Umbilical cord (tissue), 2 donors: ENCODE data around the gene RNU1-1. TPM values are rescaled to one million over a fixed set of nuclear protein-coding genes. Genes with fewer than 3 reads are reported as not detected.
"Not testable (repeated sequence)": the region's sequence is repeated elsewhere in the genome, so short reads cannot be mapped to it uniquely, and the experiment has no call there.

Experiments
- DNase-seq: peaks from one replicate; pipeline ENCODE4 v3.0.0-alpha.2; 2015; ENCODE audit warnings: low spot score
- total RNA-seq: library from RNA; depleted of rRNA; stranded (reverse); fragments of >200 nt; gene quantifications from one replicate; pipeline ENCODE4 v1.2.3, GENCODE V29; 2014; ENCODE audit warnings: low replicate concordance; ENCODE audit not compliant: insufficient read depth

The RNU1-1 gene
- total RNA-seq, 1 donor from 2014 or later = under 0.01 TPM

DNA sequence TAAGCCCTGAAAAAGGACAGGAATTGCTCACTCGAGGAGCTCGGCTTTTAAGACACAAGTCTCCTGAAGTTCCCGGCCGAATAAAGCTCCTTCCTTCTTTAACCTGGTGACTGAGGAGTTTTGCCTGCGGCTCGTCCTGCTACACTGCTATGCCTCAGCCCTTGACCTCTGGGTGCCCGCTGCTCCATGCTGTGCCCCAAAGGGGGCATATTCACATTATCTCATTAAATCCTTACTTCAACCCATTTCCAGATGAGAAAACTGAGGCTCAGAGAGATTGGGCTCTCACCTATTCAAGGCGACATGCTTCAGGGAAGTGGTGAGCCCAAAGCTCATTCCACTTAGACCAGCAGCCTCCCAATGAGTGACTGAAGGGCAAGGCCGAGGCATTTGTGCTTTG lies 20.4 kb downstream of the RNU1-1 start:
- not testable (repeated sequence) for DNase-seq

DNA sequence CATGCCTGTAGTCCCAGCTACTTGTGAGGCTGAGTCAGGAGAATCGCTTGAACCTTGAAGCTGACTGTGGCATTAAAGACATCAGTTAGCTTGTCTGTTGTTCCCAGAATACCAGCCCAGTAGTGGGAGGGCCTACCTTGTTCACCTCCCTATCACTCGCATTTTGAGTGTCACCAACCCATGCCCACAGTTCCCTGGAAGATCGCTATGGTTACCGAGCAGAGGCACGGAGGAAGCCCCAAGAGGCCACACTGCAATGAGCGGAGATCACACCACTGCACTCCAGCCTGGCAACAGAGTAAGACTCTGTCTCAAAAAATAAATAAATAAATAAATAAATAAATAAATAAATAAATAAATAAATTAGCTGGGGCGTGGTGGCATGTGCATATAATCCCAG lies 21.1 kb downstream of the RNU1-1 start:
- not testable (repeated sequence) for DNase-seq

DNA sequence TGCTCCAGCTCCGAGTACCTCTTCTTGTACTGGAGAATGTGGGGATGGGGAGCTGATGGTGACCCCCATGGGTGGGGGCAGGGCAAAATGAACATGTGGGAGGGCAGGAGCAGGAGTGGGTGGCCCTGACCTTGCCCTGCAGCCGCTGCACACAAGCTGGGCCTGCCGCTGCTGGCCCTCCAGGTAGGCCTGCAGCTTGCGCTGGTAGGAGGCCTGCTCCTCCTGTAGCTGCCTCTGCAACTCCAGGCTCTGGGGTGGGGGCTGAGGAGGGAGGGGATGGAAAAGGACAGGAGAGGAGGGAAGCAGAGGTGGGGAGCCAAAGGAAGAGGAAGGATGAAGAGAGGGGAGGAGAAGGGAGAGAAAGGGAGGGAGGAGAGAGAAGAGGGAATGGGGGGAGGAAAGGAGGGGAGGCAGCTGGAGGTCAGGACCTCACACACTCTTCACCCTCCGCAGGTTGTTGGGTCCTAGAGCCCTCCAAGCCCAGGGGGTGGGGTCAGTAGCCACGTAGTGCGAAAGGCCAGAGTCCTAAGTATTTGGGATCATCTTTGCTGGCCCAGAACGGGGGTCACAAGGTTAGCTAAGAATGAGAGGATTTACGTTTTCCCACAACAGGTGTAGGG lies 22.9 kb downstream of the RNU1-1 start:
- no peak for DNase-seq

DNA sequence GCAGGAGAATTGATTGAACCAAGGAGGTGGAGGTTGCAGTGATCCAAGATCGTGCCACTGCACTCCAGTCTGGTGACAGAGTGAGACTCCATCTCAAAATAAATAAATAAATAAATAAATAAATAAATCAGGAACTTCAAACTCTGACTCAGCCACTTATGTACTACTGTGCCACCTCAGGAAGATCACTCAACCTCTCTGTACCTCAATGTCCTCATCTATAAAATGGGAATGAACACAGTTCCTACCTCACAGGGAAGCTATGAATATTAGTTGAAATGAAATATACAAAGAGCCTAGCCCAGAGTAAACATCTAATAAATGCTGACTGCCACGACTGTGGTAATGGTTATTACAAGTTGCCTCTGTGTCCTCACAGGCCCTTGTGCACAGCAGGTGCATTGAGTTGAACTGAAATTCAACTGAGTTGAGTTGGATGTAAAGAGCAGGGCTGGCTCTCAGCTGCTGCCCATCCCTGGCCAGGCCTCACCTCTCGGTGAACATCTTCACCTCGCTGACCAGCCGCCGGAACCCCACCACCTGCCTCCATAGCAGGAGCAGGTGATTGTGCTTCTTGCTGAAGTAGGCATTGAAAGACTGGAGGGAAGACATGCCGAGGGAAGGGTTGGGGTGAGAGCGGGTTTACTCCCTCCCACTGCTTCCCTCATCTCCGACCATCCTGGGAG lies 24.7 kb downstream of the RNU1-1 start:
- DNase-seq = not testable (repeated sequence)

DNA sequence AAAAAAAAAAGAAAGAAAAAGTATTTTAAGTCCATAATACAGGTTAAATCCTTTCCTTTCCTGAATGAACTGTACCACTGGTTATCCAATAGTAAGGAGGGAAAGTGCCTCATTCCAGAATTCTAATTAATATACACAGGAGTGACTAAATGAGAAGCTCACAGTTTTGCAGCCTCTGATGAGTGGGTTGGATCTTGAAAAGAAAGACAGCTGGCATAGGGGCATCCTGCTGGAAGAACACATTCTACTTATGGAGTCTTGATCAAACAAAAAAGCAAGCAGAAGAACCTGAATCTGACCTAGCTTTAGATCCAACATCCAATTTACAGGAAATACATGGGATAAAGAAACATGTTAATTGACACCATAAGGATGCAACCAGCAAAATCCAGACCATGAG lies 27.1 kb downstream of the RNU1-1 start:
- DNase-seq = not testable (repeated sequence)

DNA sequence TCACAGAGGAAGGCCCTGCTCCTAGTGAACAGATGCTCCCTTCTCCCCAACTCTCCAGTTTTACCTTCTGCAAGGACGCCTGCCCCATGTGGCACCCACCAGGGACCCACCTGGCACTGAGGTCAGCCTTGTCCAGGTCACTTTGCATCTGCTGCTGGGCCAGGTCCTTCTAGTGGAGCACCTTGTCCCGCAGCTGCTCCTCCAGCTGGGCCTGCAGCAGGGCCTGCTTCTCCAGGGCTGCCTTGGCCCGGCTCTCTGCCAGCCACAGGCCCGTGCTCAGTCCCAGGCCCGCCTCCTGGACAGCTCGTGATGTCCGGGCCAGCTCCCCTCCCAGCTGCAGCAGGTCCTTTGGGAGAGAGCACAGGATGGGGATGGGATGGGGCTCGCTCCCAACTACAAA lies 27.8 kb downstream of the RNU1-1 start:
- DNase-seq = not testable (repeated sequence)

DNA sequence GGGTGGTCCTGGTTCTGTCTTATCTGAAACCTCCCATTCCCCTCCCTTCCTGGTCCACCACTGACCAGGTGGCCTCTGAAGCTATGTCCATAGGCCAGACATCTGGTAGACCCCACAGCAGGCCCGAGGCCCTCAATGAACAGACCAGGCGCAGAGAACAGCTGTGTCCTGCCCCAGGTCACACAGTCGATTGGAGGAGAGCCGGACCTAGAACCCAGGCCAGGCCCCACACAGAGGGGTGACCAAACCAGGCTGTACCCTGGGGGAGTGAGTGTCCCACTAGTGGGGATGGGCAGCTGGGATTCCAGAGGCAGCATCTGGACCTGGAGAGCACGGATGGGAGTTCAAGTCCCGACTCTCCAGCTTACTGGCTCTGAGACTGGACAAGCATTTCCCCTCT lies 29.2 kb downstream of the RNU1-1 start:
- no peak for DNase-seq

DNA sequence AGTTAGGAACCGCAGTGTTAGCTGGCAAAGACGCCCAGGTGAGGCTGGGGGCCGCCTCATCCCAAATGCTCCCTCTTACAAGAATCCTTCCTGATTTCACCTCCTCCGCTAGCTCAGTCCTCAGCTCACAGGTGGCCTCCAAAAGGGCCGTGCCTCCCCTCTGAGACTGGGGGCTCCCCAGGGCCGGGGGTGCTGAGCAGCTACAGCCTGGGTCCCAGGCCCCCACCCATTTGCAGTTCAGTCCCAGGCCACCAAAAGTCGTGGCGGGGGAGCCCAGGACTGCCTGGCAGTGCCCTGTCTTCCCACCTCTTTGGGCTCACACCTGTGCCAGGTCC lies 29.6 kb downstream of the RNU1-1 start:
- no peak for DNase-seq

DNA sequence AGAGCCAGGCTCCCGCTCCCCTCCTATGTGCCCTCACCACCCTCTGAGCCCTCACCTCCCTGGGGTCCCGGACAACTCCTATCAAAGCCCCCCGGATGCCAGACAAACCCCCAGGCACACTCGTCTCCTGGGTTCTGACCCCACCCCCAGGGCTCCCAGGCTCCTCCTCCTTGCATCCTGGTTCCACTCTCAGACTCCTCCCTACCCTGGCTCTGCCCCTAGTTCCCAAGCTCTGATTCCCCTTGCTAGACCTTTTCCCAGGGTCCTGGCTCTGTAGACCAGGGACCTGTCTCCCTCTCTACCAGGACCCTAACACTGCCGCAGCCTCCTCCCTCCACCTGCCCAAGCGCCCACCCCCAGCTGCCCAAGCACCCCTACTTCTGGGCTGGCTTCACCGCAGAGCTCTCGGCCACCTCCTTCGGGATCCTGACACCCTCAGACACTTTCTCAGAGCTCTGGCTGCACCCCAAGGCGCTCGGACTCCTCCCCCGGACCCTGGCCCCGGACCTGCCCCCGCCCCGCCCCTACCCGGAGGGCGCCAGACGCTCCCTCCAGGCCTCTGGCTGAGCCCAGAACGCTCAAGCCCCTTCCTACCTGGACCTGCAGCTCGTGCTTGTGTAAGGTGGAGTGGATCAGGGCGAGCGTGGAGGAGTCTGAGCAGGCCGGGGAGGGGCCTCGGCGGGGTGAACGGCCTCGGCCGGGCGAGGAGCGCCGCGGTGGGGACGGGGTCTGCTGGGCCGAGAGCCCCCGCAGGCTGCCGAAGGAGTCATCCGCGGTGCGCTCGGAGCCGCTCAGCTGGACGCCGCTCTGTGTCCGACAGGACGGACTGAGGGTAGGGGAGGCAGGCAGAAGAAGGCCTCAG lies 30.2 kb downstream of the RNU1-1 start:
- not testable (repeated sequence) for DNase-seq

DNA sequence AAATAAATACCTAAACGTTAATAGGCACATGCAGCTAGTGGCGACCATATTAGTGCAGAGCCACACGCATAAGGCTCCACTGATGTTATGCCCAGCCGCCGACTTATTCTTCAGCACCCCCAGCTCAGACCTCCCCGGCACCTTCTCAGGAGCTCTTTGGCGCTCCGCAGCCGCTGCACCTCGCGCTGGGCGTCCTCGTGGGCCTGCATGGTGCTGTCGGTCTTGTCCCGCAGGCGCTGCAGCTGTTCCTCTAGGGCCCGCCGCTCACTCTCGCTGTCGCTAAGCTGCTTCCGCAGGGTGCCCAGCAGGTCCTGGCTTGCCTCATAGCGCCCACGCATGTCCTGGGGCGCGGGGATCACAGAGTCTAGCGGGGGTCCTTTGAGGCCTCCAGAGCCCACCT lies 30.9 kb downstream of the RNU1-1 start:
- DNase-seq = not testable (repeated sequence)

DNA sequence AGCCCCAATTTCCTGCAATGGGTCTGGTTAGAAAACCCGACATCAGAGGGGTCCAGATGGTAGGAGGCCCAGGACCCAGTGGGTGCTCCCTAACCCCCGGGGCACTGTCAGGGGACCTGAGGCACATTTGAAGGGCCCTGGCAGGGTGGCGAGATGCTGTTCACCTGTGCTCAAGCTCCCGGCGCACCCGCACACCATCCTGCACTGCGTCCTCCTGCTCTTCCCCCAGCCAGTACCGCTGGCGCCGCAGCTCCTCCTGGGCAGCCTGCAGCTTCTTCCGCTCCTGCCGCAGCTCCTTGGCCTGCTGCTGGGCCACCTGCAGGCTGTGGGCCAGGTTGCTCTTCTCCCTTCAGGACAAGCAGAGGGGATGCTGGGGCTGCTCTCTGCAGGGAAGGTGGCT lies 36.0 kb downstream of the RNU1-1 start:
- no peak for DNase-seq

DNA sequence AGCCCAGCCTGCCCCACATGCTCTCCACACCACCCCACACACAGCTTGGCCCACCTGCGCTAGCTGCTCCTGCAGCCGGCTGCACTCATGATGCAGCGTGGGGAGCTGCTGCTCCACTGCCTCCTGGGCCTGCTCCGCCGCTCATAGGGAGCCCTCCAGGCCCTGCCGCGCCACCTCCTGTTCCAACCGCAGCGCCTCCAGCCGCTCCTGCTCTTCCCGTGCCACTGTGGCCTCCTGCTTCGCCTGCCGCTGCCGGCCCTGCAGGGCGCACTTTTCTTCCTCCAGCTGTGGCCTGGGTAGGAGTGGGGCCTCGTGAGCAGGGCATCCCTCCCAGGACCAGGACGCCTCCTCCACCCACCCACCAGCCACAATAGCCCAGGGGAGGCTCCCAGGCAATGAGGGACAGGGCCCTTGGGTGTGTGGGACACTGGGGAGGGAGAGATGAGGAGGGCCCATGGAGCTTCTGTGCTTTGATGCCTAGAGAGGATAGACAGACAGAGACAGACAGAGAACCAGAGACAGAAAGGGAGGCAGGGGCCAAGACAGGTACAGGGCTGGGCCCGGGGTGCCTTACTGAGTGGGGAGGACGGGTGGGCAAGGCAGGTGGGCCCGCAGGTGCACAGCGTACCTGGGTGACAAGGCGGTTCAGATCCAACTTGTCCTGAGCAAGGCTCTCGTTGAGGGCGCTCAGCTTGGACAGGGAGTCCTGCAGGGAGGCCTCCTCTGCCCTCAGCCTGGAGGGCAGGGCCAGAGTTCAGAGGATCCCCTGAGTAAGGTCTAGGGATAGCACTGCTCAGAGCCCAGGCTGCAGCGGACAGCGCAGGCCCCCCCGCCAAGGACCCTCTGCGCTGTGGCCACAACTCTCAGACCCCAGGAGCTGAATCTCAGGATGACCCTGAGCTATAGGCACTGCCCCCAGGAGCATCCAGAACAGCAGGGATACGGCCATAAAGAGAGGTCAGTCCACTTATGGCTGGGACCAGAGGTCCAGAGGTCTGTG lies 38.0 kb downstream of the RNU1-1 start:
- DNase-seq = not testable (repeated sequence)

DNA sequence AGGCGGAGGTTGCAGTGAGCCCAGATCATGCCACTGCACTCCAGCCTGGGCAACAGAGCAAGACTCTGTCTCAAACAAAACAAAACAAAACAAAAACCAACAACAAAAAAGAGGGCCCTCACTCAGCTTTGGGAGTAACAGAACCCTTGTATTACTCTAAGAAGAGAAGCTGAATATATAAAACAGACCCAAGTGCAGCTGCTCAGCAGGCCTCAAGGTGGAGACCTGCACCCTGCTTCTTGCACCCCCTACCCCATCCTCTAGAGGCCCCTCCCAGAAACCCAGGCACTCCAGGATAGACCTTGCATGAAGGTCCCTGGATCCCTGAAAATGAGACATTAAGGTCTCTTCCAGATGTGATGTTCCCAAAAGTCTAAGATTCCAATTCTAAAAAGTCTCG lies 39.2 kb downstream of the RNU1-1 start:
- not testable (repeated sequence) for DNase-seq

DNA sequence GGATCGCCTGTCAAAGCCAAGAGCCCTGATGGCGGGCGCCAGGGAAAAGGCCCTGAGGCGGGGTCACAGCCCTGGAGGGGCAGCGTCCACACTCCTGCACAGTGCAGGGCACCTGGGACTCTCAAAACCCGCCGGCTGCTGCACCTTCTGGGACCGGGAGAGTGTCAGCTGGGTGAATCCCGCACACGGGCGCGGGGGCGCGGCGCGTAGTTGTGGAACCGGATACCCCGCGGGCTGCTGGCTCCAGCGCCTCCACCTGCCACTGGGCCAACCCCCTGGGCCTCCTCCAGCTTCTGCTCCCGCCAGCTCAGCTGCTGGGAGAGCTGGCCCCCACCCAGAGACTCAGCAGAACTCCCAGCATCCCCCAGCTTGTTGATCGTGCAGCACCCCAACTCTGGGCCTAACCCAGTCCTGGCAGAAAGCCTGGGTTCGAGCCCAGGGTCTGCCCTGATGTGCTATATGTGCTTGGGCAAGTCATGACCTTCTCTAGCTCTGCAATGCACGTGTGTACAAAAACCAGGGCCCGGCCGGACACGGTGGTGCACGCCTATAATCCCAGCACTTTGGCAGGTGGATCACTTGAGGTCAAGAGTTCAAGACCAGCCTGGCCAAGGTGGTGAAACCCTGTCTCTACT lies 39.8 kb downstream of the RNU1-1 start:
- no peak for DNase-seq

DNA sequence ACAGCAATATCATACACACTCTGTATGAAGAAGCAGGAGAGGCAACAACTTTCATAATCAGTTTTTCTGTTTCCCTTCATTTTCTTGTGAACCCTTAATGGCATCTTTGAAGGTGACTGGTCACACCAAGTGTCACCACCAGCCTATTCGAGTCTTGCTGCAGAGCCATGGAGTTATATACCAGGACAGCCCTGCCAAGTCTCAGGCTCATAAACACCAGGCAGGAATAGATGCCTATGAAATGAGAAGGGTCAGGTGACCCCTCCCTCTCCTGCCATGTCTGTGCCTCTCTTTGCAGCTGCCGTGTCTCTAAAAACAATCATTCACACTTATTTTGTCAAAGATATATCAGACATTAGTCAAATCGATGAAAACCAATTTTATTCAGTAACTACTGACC lies 45.5 kb downstream of the RNU1-1 start:
- no peak for DNase-seq

DNA sequence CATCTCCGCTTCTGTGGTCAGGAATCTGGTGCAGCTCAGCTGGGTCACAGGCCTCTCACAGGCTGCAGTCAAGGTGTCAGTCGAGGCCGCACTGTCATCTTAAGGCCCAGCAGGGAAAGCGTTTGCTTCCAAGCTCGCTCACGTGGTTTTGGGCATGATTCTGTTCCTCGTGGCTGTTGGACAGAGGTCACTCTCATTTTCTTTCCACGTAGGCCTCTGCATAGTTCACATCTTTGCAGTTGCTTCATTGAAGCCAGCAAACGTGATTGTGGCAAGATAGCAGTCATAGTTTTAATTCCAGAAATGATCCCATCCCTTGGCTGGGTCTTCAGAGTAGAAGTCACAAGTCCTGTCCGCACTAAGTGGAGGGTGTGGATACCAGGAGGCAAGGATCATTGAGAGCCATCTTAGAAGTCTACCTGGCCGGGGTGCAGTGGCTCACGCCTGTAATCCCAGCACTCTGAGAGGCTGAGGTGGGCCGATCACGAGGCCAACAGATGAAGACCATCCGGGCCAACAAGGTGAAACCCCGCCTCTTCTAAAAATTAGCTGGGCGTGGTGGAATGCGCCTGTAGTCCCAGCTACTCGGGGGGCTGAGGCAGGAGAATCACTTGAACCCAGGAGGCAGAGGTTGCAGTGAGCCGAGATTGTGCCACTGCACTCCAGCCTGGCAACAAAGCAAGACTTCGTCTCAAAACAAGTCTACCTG lies 49.0 kb downstream of the RNU1-1 start:
- no peak for DNase-seq
